Activated CD8-positive, alpha-beta memory T cell treated with anti-CD3 and anti-CD28 coated beads, Interleukin-2, amount 50 U/mL, for 4 hours (primary cell): ENCODE measurements around the gene PRR35.

Source experiments
- DNase-seq: peaks from one replicate; pipeline ENCODE4 v3.0.0-alpha.2; 2020

PRR35 gene

DNA sequence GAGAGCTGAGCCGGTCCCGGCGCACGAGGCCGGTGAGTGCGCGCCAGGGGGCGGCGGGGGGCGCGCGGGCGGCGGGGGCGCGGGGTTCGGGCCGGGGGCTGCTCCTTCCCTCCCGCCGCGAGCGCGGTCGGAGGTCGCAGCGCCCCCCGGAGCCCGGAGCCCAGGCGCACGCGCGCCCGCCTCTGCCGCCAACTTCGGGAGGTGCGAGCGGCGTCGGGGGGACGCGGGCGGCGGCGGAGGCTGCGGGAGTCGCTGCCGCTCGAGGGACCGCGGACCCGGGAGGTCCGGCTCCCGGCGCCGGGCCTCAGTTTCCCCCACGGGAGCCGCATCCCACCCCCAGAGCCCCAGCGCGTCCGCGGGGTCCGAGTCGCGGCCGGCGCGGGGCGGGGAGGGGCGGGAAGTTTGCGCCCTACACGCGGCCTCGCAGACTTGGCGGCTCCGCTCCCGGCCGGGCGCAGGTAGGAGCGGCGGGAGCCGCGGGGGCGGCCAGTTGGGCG lies at the start of gene PRR35:
Gene PRR35, plus strand, starts transcription at position 191 of the 497 bp plus-strand sequence. CDS start 2,901 bp downstream, outside the sequence.
- DNase-seq, result no peak

DNA sequence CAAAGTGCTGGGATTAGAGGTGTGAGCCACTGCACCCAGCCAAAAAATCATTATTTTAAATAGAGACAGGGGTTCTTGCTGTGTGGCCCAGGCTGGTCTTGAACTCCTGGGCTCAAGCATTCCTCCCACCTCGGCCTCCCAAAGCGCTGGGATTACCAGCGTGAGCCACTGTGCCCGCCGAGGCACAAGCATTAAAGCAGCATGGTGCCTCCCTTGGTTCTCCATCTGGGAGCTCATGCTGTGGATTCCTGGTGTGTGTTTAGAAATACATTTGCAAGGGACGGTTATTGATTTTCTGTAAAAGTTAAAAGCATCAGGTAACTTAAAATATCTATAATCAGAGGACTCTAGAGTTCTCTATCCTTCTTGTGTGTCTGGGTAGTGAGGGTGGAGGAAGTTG lies 47.4 kb upstream of the PRR35 start:
- no peak for DNase-seq

DNA sequence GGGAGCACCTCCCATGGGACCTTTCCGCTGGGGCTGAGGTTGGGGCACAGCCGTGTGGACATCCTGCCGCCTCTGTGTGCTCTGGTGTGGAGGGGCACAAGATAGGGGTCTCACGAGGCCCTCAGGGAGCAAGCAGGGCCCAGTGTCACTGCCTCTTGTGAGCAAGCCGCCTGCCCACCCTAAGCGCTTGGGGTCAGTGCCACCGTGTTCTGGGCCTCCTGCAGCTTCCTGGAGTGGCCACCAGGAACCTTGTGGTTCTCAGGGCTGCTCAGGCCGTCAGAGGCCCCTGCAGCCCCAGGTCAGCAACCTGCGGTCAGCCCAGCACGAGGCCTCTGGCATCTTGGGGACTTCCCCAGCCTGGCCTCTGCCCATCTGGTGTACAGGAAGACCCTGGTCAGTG lies 46.2 kb upstream of the PRR35 start:
- DNase-seq, result no peak

DNA sequence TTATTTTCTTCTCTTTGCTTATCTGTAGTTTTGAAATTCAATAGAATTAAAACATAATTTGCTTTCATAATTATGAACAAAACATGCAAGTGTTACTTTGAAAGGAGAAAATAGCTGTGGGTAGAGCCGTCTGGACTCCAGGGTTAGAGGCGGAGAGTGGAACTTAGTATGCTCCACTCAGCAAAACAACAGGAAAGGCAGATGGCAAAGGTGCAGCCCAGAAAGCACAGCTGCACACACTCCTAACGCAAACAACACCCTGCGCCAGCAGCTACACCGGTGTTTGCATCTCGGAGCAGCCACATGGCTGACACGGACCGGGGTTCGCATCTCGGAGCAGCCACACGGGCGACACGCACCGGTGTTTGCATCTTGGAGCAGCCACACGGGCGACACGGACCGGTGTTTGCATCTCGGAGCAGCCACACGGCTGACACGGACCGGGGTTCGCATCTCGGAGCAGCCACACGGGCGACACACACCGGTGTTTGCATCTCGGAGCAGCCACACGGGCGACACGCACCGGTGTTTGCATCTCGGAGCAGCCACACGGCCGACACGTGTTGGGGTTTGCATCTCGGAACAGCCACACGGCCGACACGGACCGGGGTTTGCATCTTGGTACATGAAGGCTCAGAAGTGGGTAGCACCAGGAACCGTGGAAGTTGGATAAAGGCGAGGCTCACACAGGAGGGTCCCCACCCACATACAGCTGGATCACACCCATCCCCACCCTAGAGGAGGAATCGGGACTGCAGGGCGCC lies 44.8 kb upstream of the PRR35 start:
- no peak for DNase-seq

DNA sequence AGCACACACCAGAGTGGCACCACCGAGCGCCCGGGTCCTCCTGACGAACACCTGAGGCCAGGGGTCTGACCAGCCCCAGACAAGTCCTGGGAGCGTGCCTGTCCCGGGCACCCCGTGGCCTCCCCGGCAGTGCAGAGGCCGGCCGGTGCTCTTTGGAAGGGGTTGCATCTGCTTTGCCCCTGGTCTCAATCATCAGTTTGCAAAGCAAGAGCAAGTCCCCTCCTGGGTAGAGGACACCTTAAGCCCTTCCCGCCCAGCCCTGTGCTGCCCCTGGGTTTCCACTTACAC lies 44.3 kb upstream of the PRR35 start:
- DNase-seq, result no peak

DNA sequence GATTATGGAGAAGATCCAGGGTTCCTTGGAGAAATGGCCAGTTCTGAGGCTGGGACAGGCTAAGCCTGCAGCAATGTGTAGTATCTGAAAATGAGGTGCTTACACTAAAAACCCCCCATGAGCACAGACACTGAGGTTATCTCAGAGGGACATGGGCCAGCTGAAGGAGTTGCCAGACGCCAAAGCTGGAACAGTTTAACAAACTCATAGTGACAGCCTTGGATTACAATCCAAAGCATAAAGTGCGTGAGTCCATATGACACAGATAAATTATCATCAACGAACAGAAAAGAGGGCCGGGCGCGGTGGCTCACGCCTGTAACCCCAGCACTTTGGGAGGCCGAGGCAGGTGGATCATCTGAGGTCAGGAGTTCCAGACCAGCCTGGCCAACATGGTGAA lies 43.9 kb upstream of the PRR35 start:
- no peak for DNase-seq

GRCh38 chr16:518858-519257 lies 41.3 kb upstream of the PRR35 start:
- no peak for DNase-seq

- no peak for DNase-seq
Observed at GRCh38 chr16:519425-519824, 40.8 kb upstream of the PRR35 start.

DNA sequence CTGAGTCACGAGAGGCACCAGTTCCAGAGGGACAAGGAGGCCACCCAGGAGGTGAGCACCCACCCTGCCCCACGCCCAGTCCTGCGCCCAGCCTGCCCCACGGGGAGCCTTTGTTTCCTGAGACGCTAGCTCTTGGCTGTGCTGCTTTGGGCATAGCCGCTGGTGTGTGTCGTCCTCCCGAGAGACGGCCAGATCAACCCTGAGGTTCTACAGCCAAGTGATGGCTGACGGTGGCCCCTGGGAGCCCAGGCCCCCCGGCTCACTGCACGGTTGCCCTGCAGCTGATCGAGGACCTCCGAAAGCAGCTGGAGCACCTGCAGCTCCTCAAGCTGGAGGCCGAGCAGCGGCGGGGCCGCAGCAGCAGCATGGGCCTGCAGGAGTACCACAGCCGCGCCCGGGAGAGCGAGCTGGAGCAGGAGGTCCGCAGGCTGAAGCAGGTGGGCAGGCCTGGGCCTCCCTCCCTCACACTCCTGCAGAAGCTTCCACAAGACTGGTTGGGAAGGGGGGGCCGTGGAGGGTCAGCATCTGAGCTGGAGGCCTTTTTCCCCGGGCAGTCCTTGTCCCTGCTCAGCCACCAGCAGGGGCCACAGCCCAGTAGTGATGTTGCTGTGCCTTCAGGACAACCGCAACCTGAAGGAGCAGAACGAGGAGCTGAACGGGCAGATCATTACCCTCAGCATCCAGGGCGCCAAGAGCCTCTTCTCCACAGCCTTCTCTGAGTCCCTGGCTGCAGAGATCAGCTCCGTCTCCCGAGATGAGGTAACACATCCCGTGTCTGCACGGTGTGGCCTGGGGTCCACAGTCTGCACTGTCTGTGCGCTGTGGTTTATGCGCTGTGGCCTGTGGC lies 40.1 kb upstream of the PRR35 start:
- no peak for DNase-seq

DNA sequence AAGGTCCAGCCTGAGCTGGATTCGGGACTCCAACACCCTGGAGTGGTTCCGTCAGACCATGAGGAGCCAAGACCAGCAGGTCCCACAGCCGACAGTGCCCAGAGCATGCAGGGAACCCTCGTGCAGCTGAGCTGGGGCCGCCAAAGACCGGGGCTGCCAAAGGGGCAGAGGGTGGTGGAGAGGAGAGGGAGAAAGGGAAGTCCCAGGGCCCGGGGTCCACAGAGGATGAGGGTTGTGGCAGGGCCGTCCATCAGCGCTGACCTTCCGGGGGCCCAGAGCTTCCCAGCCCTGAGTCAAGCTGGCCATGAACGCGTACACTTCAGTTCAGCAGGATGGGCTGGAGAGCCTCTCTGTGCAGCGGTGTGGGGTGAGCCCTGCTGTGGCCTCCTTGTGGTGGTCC lies 39.3 kb upstream of the PRR35 start:
- DNase-seq, result peak; percentile 15

- peak; percentile 16 for DNase-seq
Observed at GRCh38 chr16:521381-522210, 38.6 kb upstream of the PRR35 start.

- DNase-seq, result peak; percentile 15
Observed at GRCh38 chr16:522320-523096, 37.7 kb upstream of the PRR35 start.

GRCh38 chr16:523097-523741 lies 37.0 kb upstream of the PRR35 start:
- DNase-seq, result peak; percentile 14

DNA sequence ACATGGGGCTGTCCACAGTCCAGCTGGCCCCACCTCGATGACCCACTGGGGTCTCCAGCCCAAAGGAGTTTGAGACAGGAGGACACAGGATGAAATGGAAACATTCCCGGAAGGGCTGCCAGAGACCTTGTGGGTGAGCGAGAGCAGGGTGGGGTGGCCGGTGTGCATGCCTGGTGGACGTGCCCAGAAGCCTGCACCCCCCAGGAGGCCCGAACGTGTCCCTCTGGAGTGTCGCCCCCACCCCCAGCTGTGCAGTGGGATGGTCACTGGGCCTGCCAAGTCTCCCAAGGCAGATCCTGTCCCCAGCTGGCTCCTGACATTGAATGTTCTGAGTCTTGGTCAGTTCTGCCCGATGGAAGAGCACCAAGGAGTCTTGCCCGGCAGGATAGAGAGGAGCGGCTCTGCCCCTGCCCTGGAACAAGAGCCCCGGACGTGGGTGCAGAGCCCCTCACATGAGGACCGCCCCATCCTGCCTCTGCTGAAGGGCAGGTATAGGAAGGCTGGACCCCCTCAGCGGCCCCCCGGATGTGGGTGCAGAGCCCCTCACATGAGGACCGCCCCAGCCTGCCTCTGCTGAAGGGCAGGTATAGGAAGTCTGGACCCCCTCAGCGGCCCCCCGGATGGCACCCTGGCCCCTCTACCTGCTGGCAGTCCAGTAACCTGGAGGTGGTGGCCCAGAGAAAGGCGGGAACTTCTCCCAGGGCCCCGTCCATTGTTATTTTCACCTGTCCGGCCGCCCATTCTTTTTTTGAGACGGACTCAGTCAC lies 35.7 kb upstream of the PRR35 start:
- no peak for DNase-seq

GRCh38 chr16:525123-525519 lies 35.1 kb upstream of the PRR35 start:
- no peak for DNase-seq

GRCh38 chr16:525520-526180 lies 34.5 kb upstream of the PRR35 start:
- DNase-seq, result peak; percentile 64

DNA sequence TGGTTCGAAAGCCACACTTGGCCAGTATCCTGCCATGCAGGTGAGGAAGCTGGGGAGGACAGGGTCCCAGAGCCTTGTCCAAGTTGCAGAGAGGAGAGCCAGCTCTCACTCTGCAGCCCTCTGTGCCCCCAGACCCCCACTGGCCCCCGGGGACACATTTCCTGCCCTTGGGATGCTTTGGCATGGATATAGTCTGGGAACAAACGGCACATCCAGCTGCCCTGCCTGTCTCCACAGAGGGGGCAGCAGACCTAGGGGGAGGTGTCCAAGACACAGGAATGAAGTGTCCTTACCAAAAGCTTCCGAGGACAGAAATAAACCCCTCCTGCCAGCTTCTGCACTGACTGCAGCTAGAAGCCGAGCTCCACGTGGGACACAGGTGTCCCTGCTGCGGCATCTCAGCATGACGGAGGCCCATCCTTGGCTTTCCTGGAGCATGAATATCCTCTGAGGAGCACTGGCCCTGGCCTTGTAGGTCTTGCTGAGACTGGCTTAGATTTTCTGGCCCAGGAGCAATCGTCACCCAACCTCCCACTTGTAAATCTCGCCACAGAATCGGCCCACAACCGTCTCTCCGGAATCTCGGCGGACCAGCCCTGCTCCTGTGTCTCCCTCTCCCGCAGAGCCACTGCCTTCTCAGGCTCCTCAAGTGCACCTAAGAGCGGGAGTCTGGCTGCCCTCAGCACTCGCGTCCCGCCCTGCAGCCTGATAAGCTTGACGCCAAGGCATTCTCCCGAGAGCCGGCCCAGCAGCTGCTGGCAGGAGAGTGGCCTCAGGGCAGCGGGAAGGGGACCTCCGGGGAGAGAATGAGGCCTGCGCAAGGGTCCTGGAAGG lies 33.8 kb upstream of the PRR35 start:
- DNase-seq, result no peak

DNA sequence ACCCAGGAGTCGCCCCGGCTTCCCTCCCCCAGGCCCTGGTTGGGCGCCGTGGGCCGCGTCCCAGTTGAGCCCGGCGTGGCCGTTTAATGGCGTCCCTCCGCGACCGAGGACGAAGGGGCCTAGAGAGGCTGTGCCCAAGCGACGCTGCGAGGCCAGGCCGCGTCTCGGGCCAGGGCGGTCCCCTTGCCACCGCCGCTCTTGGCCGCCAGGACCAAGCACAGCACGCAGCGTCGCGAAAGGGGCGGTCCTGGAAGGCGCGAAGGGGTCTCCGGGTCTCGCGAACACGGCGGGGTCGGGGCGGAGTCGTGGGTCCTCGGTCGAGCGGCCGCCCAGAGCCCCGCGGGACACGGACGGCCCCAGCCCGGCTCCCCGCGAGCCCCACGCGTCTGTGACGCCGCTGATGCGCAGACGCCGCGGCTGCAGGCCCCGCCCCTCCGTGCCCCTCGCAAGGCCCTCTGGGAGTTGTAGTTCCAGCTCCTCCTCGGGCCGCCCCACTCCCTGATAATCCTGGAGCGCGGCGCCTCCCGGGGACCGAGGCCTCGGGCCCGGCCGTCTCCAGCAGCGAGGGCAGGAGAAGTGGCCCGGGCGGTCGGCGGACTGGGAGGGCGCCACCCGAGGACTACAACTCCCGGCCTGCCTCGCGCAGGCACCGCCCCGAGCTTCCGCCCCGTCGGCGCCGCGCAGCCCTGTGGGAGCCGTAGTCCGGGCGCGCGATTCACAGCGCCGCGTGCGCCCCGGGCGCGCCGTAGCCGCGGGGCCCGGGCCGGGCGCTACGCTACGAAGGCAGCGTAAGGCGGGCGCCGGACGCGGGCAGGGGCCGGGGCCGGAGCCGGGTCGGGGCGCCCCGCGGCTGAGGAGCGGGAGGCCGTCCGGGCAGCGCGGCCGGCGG lies 32.9 kb upstream of the PRR35 start, which contains the start of gene CAPN15:
Gene CAPN15, plus strand, starts transcription at position 698 of the 889 bp plus-strand sequence. CDS start 19,127 bp downstream, outside the sequence.
- DNase-seq, result peak; percentile 85
